Measurements from ENCODE around the gene SFTA2. TPM values are rescaled to one million over a fixed set of nuclear protein-coding genes. Genes with fewer than 3 reads are reported as not detected.
A peak's percentile ranks its signal among the peaks of the same experiment; 100 is the strongest.

Gene SFTA2
- total and polyA plus RNA-seq, 2 of the 8 experiments (the other 6 are each of a cell fraction or from before 2014, with no cell fraction given), result not detected

- H4K91ac ChIP-seq (replicated peaks; ENCODE audit: insufficient read length, low read length), result no peak overlapping the region
Measured at GRCh38 chr6:30938730-30939129, 6.8 kb upstream of the SFTA2 start.

More at GRCh38 chr6:30938730-30939129, 6.8 kb upstream of the SFTA2 start:
- H3K4me3 ChIP-seq (ENCODE audit: extremely low read depth in 1 of 4, insufficient read depth in 2 of 4, low read depth in 3 of 4, low read length in 4 of 4), result no peak overlapping the region
- no peak overlapping the region for H2BK12ac ChIP-seq (ENCODE audit: low read depth, low read length)
- H3K18ac ChIP-seq (ENCODE audit: extremely low read depth, low read length), result no peak overlapping the region; the same call in 1 of the 2 replicates
- H3K27me3 ChIP-seq (replicated peaks in 1 of 4; ENCODE audit: control insufficient read depth in 3 of 4, extremely low read depth in 1 of 4, insufficient read depth in 3 of 4, low read length in 3 of 4), result no peaks in the 10 kb centered on the region; a peak in 1 of 7 replicates
- H3K9me3 ChIP-seq (ENCODE audit: insufficient read depth in 2 of 2, low read depth in 1 of 2, low read length in 1 of 2), result no peaks in the 10 kb centered on the region
- H2AK5ac ChIP-seq (ENCODE audit: low read depth, low read length), result no peak overlapping the region
- peaks cover 6 to 11% (median 9%) of the 10 kb centered on the region in 4 experiments for H3K4me1 ChIP-seq (replicated peaks in 1 of 4; ENCODE audit: control insufficient read depth in 3 of 4, insufficient read depth in 4 of 4, low read length in 3 of 4)
- no peak overlapping the region for H3K23ac ChIP-seq (ENCODE audit: insufficient read length)
- WGBS, 2 experiments (ENCODE audit: extremely low coverage in 1 of 2, insufficient coverage in 1 of 2, insufficient read length in 1 of 2, insufficient replicate concordance in 2 of 2, low coverage in 1 of 2, low lambda C conversion rate in 2 of 2, missing lambda C conversion rate in 1 of 2), result 85% methylated on average over 4 of the region's 4 CpGs; no CpG with 5 or more reads in 1 of the 2 experiments
- ChIA-PET CTCF (ENCODE audit: partially characterized antibody) (interaction anchor here (0.7 to 6.5 kb wide), 8 partner anchors 9 to 348 kb away, joined by 3 to 52 read pairs (median 5); partner anchors contain the start of gene VARS2), POLR2A (ENCODE audit: partially characterized antibody) (no interaction called here)
- no peak overlapping the region for H3K56ac ChIP-seq (replicated peaks; ENCODE audit: insufficient read length, low read depth, low read length)
- DNase-seq (ENCODE audit: low read depth in 1 of 2, low spot score in 2 of 2) (no peak), FAIRE-seq (no peak)
- TF ChIP-seq JUND (IDR thresholded peaks at IDR 0.05; ENCODE audit: low read length) (no peak), RAD21 (IDR thresholded peaks at IDR 0.05 in 1 of 2, conservative IDR thresholded peaks at IDR 0.05 in 1 of 2; ENCODE audit: low read depth in 2 of 2, low read length in 2 of 2) (no peak), SIN3A (conservative IDR thresholded peaks at IDR 0.05 in 1 of 2, IDR thresholded peaks at IDR 0.05 in 1 of 2; ENCODE audit: low read depth in 1 of 2, low read length in 2 of 2) (no peak), ATF3 (IDR thresholded peaks at IDR 0.05; ENCODE audit: insufficient read depth, low read depth, low read length) (no peak), MAFK (IDR thresholded peaks at IDR 0.05; ENCODE audit: low read depth, low read length) (no peak), RXRA (IDR thresholded peaks at IDR 0.05; ENCODE audit: insufficient read depth, low read depth, low read length) (no peak), SP2 (IDR thresholded peaks at IDR 0.05; ENCODE audit: low read length) (no peak), SAP30 (IDR thresholded peaks at IDR 0.05; ENCODE audit: insufficient read depth, insufficient replicate concordance, low read length) (no peak), TEAD4 (IDR thresholded peaks at IDR 0.05; ENCODE audit: low read depth, low read length) (no peak)
- 0 out of 2 replicates have a peak overlapping the region, but pooled peaks have one; percentile 18 for H2BK15ac ChIP-seq (ENCODE audit: low read length)
- peak overlapping the region; percentile 61; the same call in 1 of the 2 replicates for H2BK20ac ChIP-seq (ENCODE audit: low read length)
- no peak overlapping the region for H4K5ac ChIP-seq (ENCODE audit: insufficient read length, low read depth, low read length)
- no peak overlapping the region for H3K14ac ChIP-seq (ENCODE audit: insufficient read length)
- no peak overlapping the region for H2BK5ac ChIP-seq (ENCODE audit: low read depth, low read length)
- no peaks in the 10 kb centered on the region for H4K20me1 ChIP-seq (replicated peaks in 1 of 2; ENCODE audit: control insufficient read depth in 1 of 2, insufficient read depth in 2 of 2, low read length in 2 of 2)
- H3K4ac ChIP-seq (replicated peaks; ENCODE audit: insufficient read length, low read depth, low read length), result no peak overlapping the region
- H3K9ac ChIP-seq (replicated peaks in 1 of 4; ENCODE audit: extremely low read depth in 1 of 4, low read depth in 3 of 4, low read length in 3 of 4), result no peak overlapping the region
- no peak overlapping the region for H2BK120ac ChIP-seq (replicated peaks; ENCODE audit: low read depth, low read length)
- H3K4me2 ChIP-seq (ENCODE audit: insufficient read depth in 1 of 2, low read depth in 2 of 2, low read length in 2 of 2), result no peak overlapping the region
- H3K79me1 ChIP-seq (ENCODE audit: low read depth, low read length), result no peaks in the 10 kb centered on the region
- H3K23me2 ChIP-seq (ENCODE audit: low read depth, low read length), result no peaks in the 10 kb centered on the region
- H4K8ac ChIP-seq (ENCODE audit: extremely low read depth, insufficient read depth, low read length), result no peak overlapping the region
- no peak overlapping the region for H3K27ac ChIP-seq (ENCODE audit: low read depth, low read length)
- 0 out of 2 replicates have a peak overlapping the region, but pooled peaks have one; percentile 8 for H2AFZ ChIP-seq (ENCODE audit: low read length)
- H3K36me3 ChIP-seq (ENCODE audit: control insufficient read depth in 2 of 4, insufficient read depth in 4 of 4, low read length in 3 of 4), result no peaks in the 10 kb centered on the region
- H3K79me2 ChIP-seq (ENCODE audit: control insufficient read depth in 1 of 2, insufficient read depth in 2 of 2, low read length in 2 of 2), result no peaks in the 10 kb centered on the region
